Measurements from ENCODE around the gene PIP5K1A. TPM values are rescaled to one million over a fixed set of nuclear protein-coding genes. Genes with fewer than 3 reads are reported as not detected.
A peak's percentile ranks its signal among the peaks of the same experiment; 100 is the strongest.

Gene PIP5K1A
- total and polyA plus RNA-seq, 9 of the 15 experiments (the other 6 are each of a cell fraction or from before 2014, with no cell fraction given) = 1.9 to 42.4 (median 18.8) TPM

GRCh38 chr1:151165281-151165737, 33.0 kb upstream of the PIP5K1A start (continued):
- TF ChIP-seq ZEB2 (IDR thresholded peaks at IDR 0.05) (0 out of 2 replicates have a peak, but pooled peaks have one; percentile 10), PURB (CRISPR knock-in tag; IDR thresholded peaks at IDR 0.05; ENCODE audit: low read depth) (no peak), HNRNPL (IDR thresholded peaks at IDR 0.05; ENCODE audit: low read depth, low read length) (no peak), MLLT1 (IDR thresholded peaks at IDR 0.05) (peak in 1 of 2 experiments; percentile 75; a peak in 1 of 4 replicates), HDAC8 (tag; IDR thresholded peaks at IDR 0.05) (no peak), ZNF316 (IDR thresholded peaks at IDR 0.05) (peak; percentile 53), PTTG1 (tag; IDR thresholded peaks at IDR 0.05; ENCODE audit: low read depth) (0 out of 2 replicates have a peak, but pooled peaks have one; percentile 9), SMARCE1 (IDR thresholded peaks at IDR 0.05) (0 out of 2 replicates have a peak, but pooled peaks have one; percentile 12), RCOR1 (IDR thresholded peaks at IDR 0.05; ENCODE audit: borderline replicate concordance in 1 of 2, low read depth in 2 of 2, low read length in 2 of 2) (no peak), NR2C1 (IDR thresholded peaks at IDR 0.05) (peak; percentile 99), NR2C1 (tag; IDR thresholded peaks at IDR 0.05) (peak; percentile 99), ZNF41 (CRISPR knock-in tag; conservative IDR thresholded peaks at IDR 0.05) (no peak), HES1 (IDR thresholded peaks at IDR 0.05; ENCODE audit: low read depth) (no peak; the same call in 1 of the 2 replicates), OTX1 (CRISPR knock-in tag; IDR thresholded peaks at IDR 0.05) (0 out of 2 replicates have a peak, but pooled peaks have one; percentile 16), POLR2B (IDR thresholded peaks at IDR 0.05; ENCODE audit: low read depth, partially characterized antibody) (peak; percentile 32), PYGO2 (tag; IDR thresholded peaks at IDR 0.05) (peak; percentile 31; the same call in 1 of the 2 replicates), IRF9 (tag; IDR thresholded peaks at IDR 0.05) (peak; percentile 36; the same call in 1 of the 2 replicates), ZNF507 (tag; conservative IDR thresholded peaks at IDR 0.05) (no peak), CREB3L1 (IDR thresholded peaks at IDR 0.05; ENCODE audit: borderline replicate concordance, low read depth) (no peak), RUNX1 (IDR thresholded peaks at IDR 0.05; ENCODE audit: low read depth) (no peak), ZNF79 (CRISPR knock-in tag; IDR thresholded peaks at IDR 0.05; ENCODE audit: low read depth) (0 out of 2 replicates have a peak, but pooled peaks have one; percentile 66), RAD21 (CRISPR knock-in tag; conservative IDR thresholded peaks at IDR 0.05 in 1 of 2, IDR thresholded peaks at IDR 0.05 in 1 of 2) (no peak), KHSRP (IDR thresholded peaks at IDR 0.05) (0 out of 2 replicates have a peak, but pooled peaks have one; percentile 18), SAFB (IDR thresholded peaks at IDR 0.05; ENCODE audit: borderline replicate concordance, low read depth, low read length) (no peak), ZBTB2 (IDR thresholded peaks at IDR 0.05) (0 out of 2 replicates have a peak, but pooled peaks have one; percentile 46)

Data from K562 (cell line).